ENCODE results near the gene PCDHGA12.

DNA sequence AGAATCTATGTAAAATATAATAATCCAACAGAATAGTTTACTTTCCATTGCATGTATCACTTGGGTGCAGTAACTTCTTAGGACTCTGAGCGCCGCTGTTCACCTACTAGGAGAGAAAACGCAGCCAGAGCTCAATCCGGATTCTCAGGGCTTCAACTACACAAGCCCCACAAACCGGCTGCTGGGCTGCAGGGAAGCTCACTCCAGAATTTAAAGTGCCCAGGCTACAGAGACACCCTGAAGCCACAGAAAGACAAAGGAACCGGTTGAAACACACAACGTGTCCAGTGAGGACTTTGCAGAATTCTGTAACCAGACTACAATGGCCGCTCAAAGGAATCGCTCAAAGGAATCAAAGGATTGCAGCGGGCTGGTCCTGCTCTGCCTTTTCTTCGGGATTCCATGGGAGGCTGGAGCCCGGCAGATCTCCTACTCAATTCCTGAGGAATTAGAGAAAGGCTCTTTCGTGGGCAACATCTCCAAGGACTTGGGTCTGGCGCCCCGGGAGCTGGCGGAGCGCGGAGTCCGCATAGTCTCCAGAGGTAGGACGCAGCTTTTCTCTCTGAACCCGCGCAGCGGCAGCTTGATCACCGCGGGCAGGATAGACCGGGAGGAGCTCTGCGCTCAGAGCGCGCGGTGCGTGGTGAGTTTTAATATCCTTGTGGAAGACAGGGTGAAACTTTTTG, 17.3 kb upstream of the PCDHGA12 start, which contains the start of gene PCDHGA10:
- TF ChIP-seq, protein P1, sequence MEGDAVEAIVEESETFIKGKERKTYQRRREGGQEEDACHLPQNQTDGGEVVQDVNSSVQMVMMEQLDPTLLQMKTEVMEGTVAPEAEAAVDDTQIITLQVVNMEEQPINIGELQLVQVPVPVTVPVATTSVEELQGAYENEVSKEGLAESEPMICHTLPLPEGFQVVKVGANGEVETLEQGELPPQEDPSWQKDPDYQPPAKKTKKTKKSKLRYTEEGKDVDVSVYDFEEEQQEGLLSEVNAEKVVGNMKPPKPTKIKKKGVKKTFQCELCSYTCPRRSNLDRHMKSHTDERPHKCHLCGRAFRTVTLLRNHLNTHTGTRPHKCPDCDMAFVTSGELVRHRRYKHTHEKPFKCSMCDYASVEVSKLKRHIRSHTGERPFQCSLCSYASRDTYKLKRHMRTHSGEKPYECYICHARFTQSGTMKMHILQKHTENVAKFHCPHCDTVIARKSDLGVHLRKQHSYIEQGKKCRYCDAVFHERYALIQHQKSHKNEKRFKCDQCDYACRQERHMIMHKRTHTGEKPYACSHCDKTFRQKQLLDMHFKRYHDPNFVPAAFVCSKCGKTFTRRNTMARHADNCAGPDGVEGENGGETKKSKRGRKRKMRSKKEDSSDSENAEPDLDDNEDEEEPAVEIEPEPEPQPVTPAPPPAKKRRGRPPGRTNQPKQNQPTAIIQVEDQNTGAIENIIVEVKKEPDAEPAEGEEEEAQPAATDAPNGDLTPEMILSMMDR (conservative IDR thresholded peaks at IDR 0.05; ENCODE audit: low read depth in 2 of 2), result peak; percentile 71 to 74
- no peak for TF ChIP-seq EZH2phosphoT487 (IDR thresholded peaks at IDR 0.05; ENCODE audit: unreplicated experiment)
- TF ChIP-seq POLR2AphosphoS5 (IDR thresholded peaks at IDR 0.05; ENCODE audit: low read depth), result no peak
- TF ChIP-seq, protein P2, sequence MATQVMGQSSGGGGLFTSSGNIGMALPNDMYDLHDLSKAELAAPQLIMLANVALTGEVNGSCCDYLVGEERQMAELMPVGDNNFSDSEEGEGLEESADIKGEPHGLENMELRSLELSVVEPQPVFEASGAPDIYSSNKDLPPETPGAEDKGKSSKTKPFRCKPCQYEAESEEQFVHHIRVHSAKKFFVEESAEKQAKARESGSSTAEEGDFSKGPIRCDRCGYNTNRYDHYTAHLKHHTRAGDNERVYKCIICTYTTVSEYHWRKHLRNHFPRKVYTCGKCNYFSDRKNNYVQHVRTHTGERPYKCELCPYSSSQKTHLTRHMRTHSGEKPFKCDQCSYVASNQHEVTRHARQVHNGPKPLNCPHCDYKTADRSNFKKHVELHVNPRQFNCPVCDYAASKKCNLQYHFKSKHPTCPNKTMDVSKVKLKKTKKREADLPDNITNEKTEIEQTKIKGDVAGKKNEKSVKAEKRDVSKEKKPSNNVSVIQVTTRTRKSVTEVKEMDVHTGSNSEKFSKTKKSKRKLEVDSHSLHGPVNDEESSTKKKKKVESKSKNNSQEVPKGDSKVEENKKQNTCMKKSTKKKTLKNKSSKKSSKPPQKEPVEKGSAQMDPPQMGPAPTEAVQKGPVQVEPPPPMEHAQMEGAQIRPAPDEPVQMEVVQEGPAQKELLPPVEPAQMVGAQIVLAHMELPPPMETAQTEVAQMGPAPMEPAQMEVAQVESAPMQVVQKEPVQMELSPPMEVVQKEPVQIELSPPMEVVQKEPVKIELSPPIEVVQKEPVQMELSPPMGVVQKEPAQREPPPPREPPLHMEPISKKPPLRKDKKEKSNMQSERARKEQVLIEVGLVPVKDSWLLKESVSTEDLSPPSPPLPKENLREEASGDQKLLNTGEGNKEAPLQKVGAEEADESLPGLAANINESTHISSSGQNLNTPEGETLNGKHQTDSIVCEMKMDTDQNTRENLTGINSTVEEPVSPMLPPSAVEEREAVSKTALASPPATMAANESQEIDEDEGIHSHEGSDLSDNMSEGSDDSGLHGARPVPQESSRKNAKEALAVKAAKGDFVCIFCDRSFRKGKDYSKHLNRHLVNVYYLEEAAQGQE (IDR thresholded peaks at IDR 0.05; ENCODE audit: unreplicated experiment), result no peak
- TF ChIP-seq JUNB (IDR thresholded peaks at IDR 0.05; ENCODE audit: unreplicated experiment), result no peak
- no peak for TF ChIP-seq NANOG (IDR thresholded peaks at IDR 0.05; ENCODE audit: borderline replicate concordance)

Measured in GM23338 (cell line).